Erythroblast (primary cell): Measurements from ENCODE around the gene ARL6IP5.

ENCODE experiments used
- GATA1 ChIP-seq: IDR thresholded peaks from 2 replicates; pipeline ENCODE4 v1.6.1; 2011; ENCODE audit warnings: low read depth, mild to moderate bottlenecking, control low read depth, low read length, moderate library complexity
- POLR2A ChIP-seq: IDR thresholded peaks from 2 replicates; pipeline ENCODE4 v1.6.1; 2011; ENCODE audit warnings: mild to moderate bottlenecking, low read length

DNA sequence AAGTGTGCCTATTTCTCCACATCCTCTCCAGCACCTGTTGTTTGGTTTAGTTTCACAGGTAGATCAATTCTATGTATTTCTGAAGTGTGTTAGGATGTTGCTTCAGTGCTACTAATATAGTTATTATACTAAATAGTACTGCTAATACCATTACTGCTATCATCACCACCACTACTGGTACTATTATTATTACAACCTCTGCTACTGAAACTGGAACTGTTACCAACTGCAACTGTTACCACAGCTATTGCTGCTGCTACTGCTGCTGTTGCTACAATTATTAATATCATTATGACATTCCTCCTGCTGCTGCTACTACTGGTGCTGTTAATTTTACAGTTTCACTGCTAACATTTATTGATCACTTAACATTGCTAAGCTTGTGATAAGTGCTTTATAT is 46.0 kb downstream of the ARL6IP5 start:
- TF ChIP-seq POLR2A (no peak), GATA1 (no peak)
